ENCODE data around the gene SPRED2.
A peak's percentile ranks its signal among the peaks of the same experiment; 100 is the strongest.

Gene SPRED2

GRCh38 chr2:65364986-65365733 is 67.2 kb downstream of the SPRED2 start:
- no peak for DNase-seq (ENCODE audit: low read depth)

GRCh38 chr2:65363879-65364666 is 68.3 kb downstream of the SPRED2 start:
- DNase-seq (ENCODE audit: low read depth), result no peak

DNA sequence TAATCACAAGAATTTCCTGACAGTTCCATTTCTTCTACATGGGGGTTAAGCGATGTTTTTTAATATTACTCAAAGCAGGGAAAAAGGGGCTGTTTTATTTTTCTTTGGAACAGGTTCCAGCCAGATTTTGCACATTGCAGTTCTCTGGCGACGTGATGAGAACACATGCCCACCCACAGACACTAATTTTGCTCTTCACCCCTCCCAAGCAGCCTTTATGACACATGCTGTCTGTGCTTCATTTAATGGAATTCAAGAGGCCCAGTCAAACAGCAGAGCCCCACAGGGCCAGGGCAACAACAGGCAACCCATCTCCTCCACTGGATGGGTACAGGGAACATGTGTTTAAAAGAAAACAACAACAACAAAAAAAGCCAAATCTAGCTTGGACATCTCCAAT is 70.8 kb downstream of the SPRED2 start:
- DNase-seq (ENCODE audit: low read depth), result peak; percentile 55

DNA sequence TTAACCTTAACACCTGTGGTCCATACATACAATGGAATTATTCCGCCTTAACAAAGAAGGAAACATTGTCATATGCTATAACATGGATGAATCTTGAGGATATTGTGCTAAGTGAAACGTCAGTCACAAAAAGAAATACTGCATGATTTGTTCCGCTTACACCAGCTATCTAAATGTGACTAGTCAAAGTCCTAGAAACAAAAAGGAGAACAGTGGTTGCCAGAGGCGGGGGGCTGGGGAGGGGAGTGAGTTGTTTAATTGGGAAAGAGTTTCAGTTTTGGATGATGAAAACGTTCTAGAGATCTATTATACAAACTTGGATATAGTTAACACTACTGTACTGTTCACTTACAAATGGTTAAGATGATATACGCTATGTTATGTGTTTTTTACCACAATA is 72.0 kb downstream of the SPRED2 start:
- no peak for DNase-seq (ENCODE audit: low read depth)

DNA sequence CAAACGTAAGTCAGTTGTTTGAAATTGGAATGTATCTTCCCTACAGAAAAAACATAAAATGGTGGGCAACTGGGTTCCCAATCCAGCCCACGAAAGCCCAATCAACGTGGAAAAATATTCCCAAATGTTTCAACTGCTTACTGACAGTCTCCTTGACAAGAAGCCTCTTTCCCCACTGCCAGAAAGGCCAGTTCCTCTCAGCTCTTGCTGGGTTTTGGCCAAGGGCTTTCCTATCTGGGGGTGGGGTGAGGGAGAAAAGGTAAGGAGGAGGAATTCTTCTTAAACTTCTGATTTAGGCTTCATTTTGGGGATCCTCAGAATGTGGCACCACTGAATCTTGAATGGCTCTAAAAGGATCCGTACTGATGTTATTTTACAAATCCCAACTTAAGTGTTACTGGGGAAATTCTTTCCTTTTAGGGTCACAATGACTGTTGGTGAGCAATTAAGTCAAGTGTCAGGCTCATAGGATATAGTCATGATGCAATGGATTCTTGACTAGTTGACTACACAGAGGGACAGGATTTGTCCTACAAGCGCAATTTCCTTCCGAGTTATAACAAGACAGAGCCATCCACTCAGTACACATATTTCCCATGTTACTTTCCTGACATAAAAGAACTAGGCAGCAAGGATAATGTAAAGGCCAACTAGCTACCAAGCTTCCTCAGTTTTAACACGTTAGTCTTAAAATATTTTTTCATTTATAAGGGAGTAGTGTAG is 73.6 kb downstream of the SPRED2 start:
- no peak for DNase-seq (ENCODE audit: low read depth)

DNA sequence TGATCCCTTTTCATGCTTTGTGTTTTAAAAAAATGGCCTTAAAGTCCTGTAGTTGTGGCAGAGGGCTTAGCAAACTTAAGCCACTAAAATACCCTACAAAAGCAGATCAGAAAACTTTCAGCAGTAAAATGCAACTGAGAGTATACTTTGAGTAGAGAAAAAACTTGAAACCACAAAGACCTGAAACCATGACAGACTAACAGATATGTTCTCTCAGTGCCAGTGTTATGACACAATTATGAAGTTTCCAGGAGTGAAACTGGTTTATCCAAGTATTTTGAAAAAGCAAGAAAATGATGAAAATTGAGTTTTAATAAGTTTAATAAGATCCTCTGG is 74.5 kb downstream of the SPRED2 start:
- DNase-seq (ENCODE audit: low read depth), result peak; percentile 54

GRCh38 chr2:65357095-65357958 is 75.1 kb downstream of the SPRED2 start:
- DNase-seq (ENCODE audit: low read depth), result no peak

- DNase-seq (ENCODE audit: low read depth), result peak; percentile 53
Observed at GRCh38 chr2:65355186-65355831, 77.1 kb downstream of the SPRED2 start.

DNA sequence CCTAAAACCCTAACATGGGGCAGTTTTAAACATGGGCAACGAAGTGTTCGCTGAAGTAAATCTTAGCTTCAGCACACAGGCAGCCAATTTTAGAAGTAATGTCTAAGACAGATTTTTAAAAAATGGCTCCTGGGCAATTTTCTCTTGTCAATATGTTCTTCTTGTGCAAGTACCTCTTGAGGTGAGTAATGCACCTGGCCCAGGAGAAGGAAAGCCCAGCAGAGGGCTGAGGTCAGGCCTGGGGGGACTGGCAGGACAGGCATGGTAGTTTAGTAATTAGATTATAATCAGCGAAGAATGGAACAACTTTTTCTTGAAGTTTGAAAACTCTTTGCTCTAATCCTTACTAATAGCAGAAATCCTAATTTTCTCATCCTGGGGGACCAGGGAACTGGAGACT is 77.6 kb downstream of the SPRED2 start:
- DNase-seq (ENCODE audit: low read depth), result no peak

DNA sequence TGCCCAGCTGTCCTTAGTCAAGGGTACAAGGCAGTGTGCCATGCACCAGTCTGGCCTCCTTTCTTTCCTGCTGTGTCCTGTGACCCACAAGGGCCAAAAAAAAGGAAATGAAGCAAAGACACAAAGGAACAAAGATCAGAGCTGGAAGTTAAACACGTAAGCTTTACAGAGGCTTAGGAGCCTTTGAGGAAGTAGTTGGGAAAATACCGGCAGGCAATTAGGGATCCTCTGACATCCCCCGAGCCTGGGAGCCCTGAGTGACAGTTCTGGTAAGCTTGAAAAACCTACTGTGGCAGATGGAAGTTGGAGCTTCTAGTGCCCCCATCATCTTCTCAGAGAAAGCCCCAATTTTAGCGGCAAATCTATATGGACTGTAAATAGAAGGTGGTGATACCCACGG is 78.5 kb downstream of the SPRED2 start:
- no peak for DNase-seq (ENCODE audit: low read depth)

DNA sequence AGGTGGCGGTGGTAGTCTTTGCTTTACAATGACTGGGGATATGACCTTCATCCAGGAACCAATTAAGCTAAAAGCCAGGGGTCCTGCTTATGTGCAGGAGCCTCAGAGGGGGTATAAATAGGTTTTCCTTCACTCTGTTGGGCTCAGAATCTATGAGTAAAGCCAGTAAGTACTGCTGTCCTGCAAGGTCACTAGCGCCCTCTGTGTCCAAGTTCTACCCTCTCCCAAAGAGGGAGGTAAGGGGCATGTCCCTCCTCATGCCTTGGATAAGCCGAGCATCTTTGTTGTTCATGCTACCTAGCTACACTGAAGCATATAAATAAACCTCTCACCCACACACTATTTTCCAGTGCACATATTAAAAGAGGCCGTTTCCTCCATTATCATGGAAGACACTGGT is 79.4 kb downstream of the SPRED2 start:
- DNase-seq (ENCODE audit: low read depth), result no peak

GRCh38 chr2:65351948-65352595 is 80.3 kb downstream of the SPRED2 start:
- DNase-seq (ENCODE audit: low read depth), result no peak

- DNase-seq (ENCODE audit: low read depth), result peak; percentile 61
Observed at GRCh38 chr2:65351234-65351947, 81.0 kb downstream of the SPRED2 start.

DNA sequence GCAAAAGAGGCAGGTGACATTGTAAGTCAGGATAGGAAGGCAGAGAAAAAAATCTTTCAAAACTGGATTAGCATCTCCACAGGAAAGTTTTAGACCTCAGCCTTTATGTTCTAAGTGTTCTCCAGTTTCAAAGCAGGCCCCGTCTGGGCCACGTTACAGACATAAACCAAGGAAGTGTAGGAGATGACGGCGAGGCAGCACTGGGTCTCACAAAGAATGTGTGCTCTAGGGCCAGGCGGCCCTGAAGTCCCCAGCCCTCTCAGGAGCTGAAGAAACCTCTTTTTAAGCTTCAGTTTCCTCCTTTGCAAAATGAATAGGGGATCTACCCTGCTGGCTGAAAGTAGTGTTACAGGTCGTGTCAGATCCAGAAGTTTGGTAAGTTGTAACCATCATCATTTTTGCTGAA is 81.7 kb downstream of the SPRED2 start:
- DNase-seq (ENCODE audit: low read depth), result peak; percentile 31

- DNase-seq (ENCODE audit: low read depth), result peak; percentile 83
Observed at GRCh38 chr2:65349863-65350262, 82.5 kb downstream of the SPRED2 start.

GRCh38 chr2:65347913-65348312 is 84.5 kb downstream of the SPRED2 start:
- no peak for DNase-seq (ENCODE audit: low read depth)

GRCh38 chr2:65345631-65346030 is 86.8 kb downstream of the SPRED2 start:
- no peak for DNase-seq (ENCODE audit: low read depth)

DNA sequence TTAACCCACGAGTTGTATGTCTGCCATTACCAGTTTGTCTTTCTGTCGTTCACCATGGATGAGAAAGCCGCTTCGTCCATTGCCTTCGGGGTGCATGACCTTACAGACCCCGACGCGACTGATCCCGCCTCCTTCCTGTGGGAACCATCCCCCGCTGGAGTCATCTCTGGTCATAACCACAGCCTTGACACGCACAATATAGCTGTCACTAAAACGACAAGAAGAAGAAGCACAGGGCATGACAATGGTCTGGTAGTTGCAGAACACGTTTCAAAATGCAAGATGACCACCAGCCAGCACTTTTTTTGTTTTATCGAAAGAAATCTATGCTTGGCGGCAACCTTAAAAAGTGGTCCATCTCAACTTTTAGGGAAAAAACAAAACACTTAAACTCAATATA is 87.7 kb downstream of the SPRED2 start:
- no peak for DNase-seq (ENCODE audit: low read depth)

DNA sequence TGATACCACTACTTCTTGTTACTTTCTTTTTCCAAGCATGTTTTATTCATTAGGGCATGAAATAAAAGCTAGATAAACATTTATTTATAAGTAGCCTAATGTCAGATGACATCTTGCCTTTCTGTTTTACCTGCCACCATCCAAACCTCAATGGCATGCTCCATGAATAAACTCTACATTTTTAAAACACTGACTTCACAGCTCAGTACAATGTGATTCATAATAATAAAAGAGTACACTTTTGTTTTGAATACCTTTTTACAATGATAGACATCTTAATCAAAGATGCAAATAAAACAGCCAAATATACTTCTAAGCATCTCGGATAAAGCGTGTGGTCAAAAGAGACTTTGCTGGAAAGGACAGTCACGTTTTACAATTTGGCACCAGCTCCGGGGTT is 88.2 kb downstream of the SPRED2 start:
- DNase-seq (ENCODE audit: low read depth), result no peak

GRCh38 chr2:65343386-65343785 is 89.0 kb downstream of the SPRED2 start:
- DNase-seq (ENCODE audit: low read depth), result no peak
